ENCODE measurements around the gene SBF2. TPM values are rescaled to one million over a fixed set of nuclear protein-coding genes. Genes with fewer than 3 reads are reported as not detected.

SBF2 gene
- total RNA-seq, 3 donors from 2014 or later (not counting 1 experiment from before 2014, with no cell fraction given): 25.2 to 26.9 (median 26.3) TPM

DNA sequence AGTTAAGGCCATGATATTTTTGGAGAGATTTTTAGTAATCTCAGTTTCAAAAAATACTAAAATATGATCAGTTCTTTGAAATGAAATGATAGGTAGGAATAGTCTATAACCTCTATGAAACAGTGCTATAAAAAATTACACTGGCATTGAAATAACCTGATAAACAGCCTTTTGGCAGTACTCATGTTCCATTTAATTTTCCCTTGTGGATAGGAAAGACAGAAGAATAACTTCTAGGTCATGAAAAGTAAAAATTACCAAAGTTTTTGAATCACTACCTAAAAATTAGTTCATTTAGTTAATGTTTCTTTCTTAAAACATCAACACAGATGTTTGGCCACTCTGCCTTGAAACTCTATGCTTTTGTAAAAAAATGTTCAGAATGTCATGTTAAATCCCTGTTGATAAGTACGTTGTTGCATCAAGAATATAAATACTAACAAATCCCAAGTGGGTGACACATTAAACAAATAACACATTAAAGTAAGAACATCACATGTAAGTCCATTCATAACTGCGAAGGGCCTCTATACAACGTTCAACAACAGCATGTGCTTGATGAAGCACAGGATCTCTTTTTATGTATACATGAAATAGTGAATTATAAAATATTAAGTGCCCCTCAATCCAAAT lies 339.9 kb downstream of the SBF2 start:
- TF ChIP-seq, protein P1, sequence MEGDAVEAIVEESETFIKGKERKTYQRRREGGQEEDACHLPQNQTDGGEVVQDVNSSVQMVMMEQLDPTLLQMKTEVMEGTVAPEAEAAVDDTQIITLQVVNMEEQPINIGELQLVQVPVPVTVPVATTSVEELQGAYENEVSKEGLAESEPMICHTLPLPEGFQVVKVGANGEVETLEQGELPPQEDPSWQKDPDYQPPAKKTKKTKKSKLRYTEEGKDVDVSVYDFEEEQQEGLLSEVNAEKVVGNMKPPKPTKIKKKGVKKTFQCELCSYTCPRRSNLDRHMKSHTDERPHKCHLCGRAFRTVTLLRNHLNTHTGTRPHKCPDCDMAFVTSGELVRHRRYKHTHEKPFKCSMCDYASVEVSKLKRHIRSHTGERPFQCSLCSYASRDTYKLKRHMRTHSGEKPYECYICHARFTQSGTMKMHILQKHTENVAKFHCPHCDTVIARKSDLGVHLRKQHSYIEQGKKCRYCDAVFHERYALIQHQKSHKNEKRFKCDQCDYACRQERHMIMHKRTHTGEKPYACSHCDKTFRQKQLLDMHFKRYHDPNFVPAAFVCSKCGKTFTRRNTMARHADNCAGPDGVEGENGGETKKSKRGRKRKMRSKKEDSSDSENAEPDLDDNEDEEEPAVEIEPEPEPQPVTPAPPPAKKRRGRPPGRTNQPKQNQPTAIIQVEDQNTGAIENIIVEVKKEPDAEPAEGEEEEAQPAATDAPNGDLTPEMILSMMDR (IDR thresholded peaks at IDR 0.05): no peak

DNA sequence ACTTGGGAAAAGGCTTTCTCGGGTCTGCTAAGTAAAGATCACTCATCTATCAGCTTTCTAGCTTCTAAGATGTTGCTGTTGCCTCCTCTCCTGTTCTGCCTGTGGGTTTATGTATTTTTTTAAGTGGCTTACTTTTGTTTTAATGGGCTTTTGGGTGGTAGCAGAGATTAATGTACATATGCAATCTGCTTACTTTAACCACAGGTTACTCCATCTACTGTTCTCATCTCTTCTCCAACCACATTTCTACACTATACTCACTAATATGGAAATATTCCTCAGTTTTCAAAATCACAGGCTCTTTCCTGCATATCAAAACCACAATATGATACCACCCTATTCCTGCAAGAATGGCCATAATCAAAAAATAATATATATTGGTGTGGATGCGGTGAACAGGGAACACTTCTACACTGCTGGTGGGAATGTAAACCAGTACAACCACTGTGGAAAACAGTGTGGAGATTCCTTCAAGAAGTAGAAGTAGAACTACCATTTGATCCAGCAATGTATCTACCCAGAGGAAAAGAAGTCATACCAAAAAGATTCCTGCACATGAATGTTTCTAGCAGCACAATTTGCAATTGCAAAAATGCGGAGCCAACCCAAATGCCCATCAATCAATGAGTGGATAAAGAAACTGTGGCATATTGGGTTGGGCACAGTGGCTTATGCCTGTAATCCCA lies 341.4 kb downstream of the SBF2 start:
- no peaks in the 10 kb centered on the region for H3K27me3 ChIP-seq (ENCODE audit: control insufficient read depth, insufficient read depth, low read length)
- H3K9me3 ChIP-seq (ENCODE audit: control insufficient read depth, insufficient read depth, low read length): no peaks in the 10 kb centered on the region
- H3K9me3 Mint-ChIP-seq: no peaks in the 10 kb centered on the region
- ATAC-seq: no peak
- intact Hi-C loops (cut with micrococcal nuclease): no loop called here
- TF ChIP-seq, protein P1 (IDR thresholded peaks at IDR 0.05): no peak
- no peak overlapping the region for H3K27ac ChIP-seq (ENCODE audit: low read length)
- H3K27ac Mint-ChIP-seq: no peak overlapping the region
- H3K36me3 Mint-ChIP-seq: no peaks in the 10 kb centered on the region
- no peaks in the 10 kb centered on the region for H3K27me3 Mint-ChIP-seq (ENCODE audit: low read depth in 2 of 2)
- H3K4me3 Mint-ChIP-seq: no peak overlapping the region
- no peak overlapping the region for H3K4me3 ChIP-seq (ENCODE audit: low read length)
- H3K36me3 ChIP-seq (ENCODE audit: control insufficient read depth, insufficient read depth, low read length): no peaks in the 10 kb centered on the region
- DNase-seq: no peak
- WGBS (ENCODE audit: insufficient coverage): 96% methylated on average over 2 of the region's 3 CpGs
- H3K4me1 Mint-ChIP-seq: no peaks in the 10 kb centered on the region
- H3K4me1 ChIP-seq (ENCODE audit: control insufficient read depth, insufficient read depth, low read length): no peaks in the 10 kb centered on the region

More for the DNA sequence above, 339.9 kb downstream of the SBF2 start:
- Histone ChIP-seq H3K36me3 (ENCODE audit: control insufficient read depth, insufficient read depth, low read length) (peaks cover 4% of the 10 kb centered on the region), H3K27me3 (ENCODE audit: control insufficient read depth, insufficient read depth, low read length) (no peaks in the 10 kb centered on the region), H3K27ac (ENCODE audit: low read length) (no peak overlapping the region), H3K9me3 (ENCODE audit: control insufficient read depth, insufficient read depth, low read length) (no peaks in the 10 kb centered on the region), H3K4me1 (ENCODE audit: control insufficient read depth, insufficient read depth, low read length) (no peaks in the 10 kb centered on the region), H3K4me3 (ENCODE audit: low read length) (no peak overlapping the region)
- no peak overlapping the region for H3K4me3 Mint-ChIP-seq
- no peak for DNase-seq
- intact Hi-C loops (cut with micrococcal nuclease): no loop called here
- no peaks in the 10 kb centered on the region for H3K9me3 Mint-ChIP-seq
- ATAC-seq: no peak
- H3K4me1 Mint-ChIP-seq: no peaks in the 10 kb centered on the region
- H3K36me3 Mint-ChIP-seq: no peaks in the 10 kb centered on the region
- no peak overlapping the region for H3K27ac Mint-ChIP-seq
- no peaks in the 10 kb centered on the region for H3K27me3 Mint-ChIP-seq (ENCODE audit: low read depth in 2 of 2)
- WGBS (ENCODE audit: insufficient coverage): 100% methylated on average over 1 of the region's 3 CpGs

DNA sequence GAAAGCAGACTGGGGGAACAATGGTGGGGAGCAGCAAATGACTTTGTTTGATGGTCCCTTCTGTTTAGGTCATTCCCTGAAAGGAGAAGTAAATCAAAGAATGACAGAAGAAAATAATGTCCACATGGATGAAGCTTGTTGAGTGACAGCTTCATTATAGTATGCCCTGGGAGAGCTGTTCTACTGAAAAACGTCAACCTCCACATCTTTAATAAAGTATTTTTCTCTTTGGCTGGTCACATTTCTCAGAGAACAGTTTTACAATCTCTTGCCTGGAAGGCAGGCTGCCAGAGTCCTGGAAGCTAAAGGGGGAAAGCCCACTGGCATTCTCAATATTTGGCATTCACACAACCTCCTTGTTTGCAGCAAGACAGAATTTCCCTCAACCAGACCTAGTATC lies 342.2 kb downstream of the SBF2 start:
- no peaks in the 10 kb centered on the region for H3K27me3 ChIP-seq (ENCODE audit: control insufficient read depth, insufficient read depth, low read length)
- no peak overlapping the region for H3K27ac ChIP-seq (ENCODE audit: low read length)
- no peak overlapping the region for H3K4me3 Mint-ChIP-seq
- no peaks in the 10 kb centered on the region for H3K9me3 ChIP-seq (ENCODE audit: control insufficient read depth, insufficient read depth, low read length)
- H3K36me3 Mint-ChIP-seq: no peaks in the 10 kb centered on the region
- no peak for DNase-seq
- no peaks in the 10 kb centered on the region for H3K9me3 Mint-ChIP-seq
- no peak for ATAC-seq
- H3K27me3 Mint-ChIP-seq (ENCODE audit: low read depth in 2 of 2): no peaks in the 10 kb centered on the region
- no peak overlapping the region for H3K27ac Mint-ChIP-seq
- TF ChIP-seq, protein P1 (IDR thresholded peaks at IDR 0.05): no peak
- WGBS (ENCODE audit: insufficient coverage): 80% methylated on average over 1 of the region's 1 CpG
- no peak overlapping the region for H3K4me3 ChIP-seq (ENCODE audit: low read length)
- no peaks in the 10 kb centered on the region for H3K4me1 Mint-ChIP-seq
- H3K36me3 ChIP-seq (ENCODE audit: control insufficient read depth, insufficient read depth, low read length): no peaks in the 10 kb centered on the region
- H3K4me1 ChIP-seq (ENCODE audit: control insufficient read depth, insufficient read depth, low read length): no peaks in the 10 kb centered on the region
- intact Hi-C loops (cut with micrococcal nuclease): no loop called here

Data from natural killer cell (primary cell).